Nephron progenitor cell (in vitro differentiated cells): ENCODE measurements around the gene TCIRG1.

ENCODE experiments used
- DNase-seq: peaks from one replicate; pipeline ENCODE4 v3.0.0; 2021
- H3K27ac Mint-ChIP-seq: 2 replicates; pipeline ENCODE4 v1.8.0; 2021; ENCODE audit warnings: mild to moderate bottlenecking, moderate library complexity, mixed read lengths
- H3K27me3 Mint-ChIP-seq: 2 replicates; pipeline ENCODE4 v1.8.0; 2021; ENCODE audit warnings: mild to moderate bottlenecking, low read depth, mixed read lengths; ENCODE audit not compliant: poor library complexity
- H3K36me3 Mint-ChIP-seq: 2 replicates; pipeline ENCODE4 v1.8.0; 2021; ENCODE audit warnings: low read depth, mixed read lengths
- H3K4me1 Mint-ChIP-seq: 2 replicates; pipeline ENCODE4 v1.8.0; 2021; ENCODE audit warnings: mixed read lengths
- H3K4me3 Mint-ChIP-seq: 2 replicates; pipeline ENCODE4 v1.8.0; 2021; ENCODE audit warnings: mild to moderate bottlenecking, moderate library complexity, mixed read lengths
- H3K9me3 Mint-ChIP-seq: 2 replicates; pipeline ENCODE4 v1.8.0; 2021; ENCODE audit warnings: mild to moderate bottlenecking, moderate library complexity, mixed read lengths
- CTCF ChIP-seq: fragments of 200-600 bp; sonication (generic); IDR thresholded peaks from 2 replicates; pipeline ENCODE4 v1.5.0; 2021; ENCODE audit warnings: antibody characterized with exemption

The TCIRG1 gene

GRCh38 chr11:68011051-68011943 lies 27.5 kb upstream of the TCIRG1 start:
- TF ChIP-seq CTCF = no peak
- H3K4me1 Mint-ChIP-seq = peaks cover 33% of the 10 kb centered on the region
- no peaks in the 10 kb centered on the region for H3K9me3 Mint-ChIP-seq
- no peaks in the 10 kb centered on the region for H3K36me3 Mint-ChIP-seq
- H3K27ac Mint-ChIP-seq = peak overlapping the region; percentile 29
- no peak for DNase-seq
- H3K27me3 Mint-ChIP-seq = peaks cover 3% of the 10 kb centered on the region
- no peak overlapping the region for H3K4me3 Mint-ChIP-seq

- no peak overlapping the region for H3K4me3 Mint-ChIP-seq
- peaks cover 39% of the 10 kb centered on the region for H3K4me1 Mint-ChIP-seq
- no peak overlapping the region for H3K27ac Mint-ChIP-seq
- no peaks in the 10 kb centered on the region for H3K36me3 Mint-ChIP-seq
- DNase-seq = no peak
- no peak for TF ChIP-seq CTCF
- H3K27me3 Mint-ChIP-seq = peaks cover under 1% of the 10 kb centered on the region
- no peaks in the 10 kb centered on the region for H3K9me3 Mint-ChIP-seq
These were observed 26.6 kb upstream of the TCIRG1 start for GRCh38 chr11:68012044-68012842.

GRCh38 chr11:68012843-68013610 lies 25.8 kb upstream of the TCIRG1 start:
- no peak overlapping the region for H3K4me3 Mint-ChIP-seq
- H3K4me1 Mint-ChIP-seq = peaks cover 44% of the 10 kb centered on the region
- H3K27ac Mint-ChIP-seq = no peak overlapping the region
- H3K27me3 Mint-ChIP-seq = no peaks in the 10 kb centered on the region
- no peaks in the 10 kb centered on the region for H3K36me3 Mint-ChIP-seq
- H3K9me3 Mint-ChIP-seq = no peaks in the 10 kb centered on the region
- no peak for DNase-seq
- TF ChIP-seq CTCF = no peak

GRCh38 chr11:68013611-68014156 lies 25.1 kb upstream of the TCIRG1 start:
- Mint-ChIP-seq H3K4me3 (no peak overlapping the region), H3K36me3 (no peaks in the 10 kb centered on the region), H3K4me1 (peaks cover 47% of the 10 kb centered on the region), H3K27ac (no peak overlapping the region), H3K27me3 (no peaks in the 10 kb centered on the region), H3K9me3 (no peaks in the 10 kb centered on the region)
- DNase-seq = no peak
- no peak for TF ChIP-seq CTCF

GRCh38 chr11:68014157-68014946 lies 24.5 kb upstream of the TCIRG1 start:
- peaks cover 45% of the 10 kb centered on the region for H3K4me1 Mint-ChIP-seq
- H3K27ac Mint-ChIP-seq = no peak overlapping the region
- no peaks in the 10 kb centered on the region for H3K9me3 Mint-ChIP-seq
- no peak for TF ChIP-seq CTCF
- no peak overlapping the region for H3K4me3 Mint-ChIP-seq
- DNase-seq = no peak
- no peaks in the 10 kb centered on the region for H3K27me3 Mint-ChIP-seq
- no peaks in the 10 kb centered on the region for H3K36me3 Mint-ChIP-seq
